Esophagus squamous epithelium (tissue), 4 donors: ENCODE measurements around the gene KLHL8.

Source experiments
- CTCF ChIP-seq, 6 experiments: fragments of 450-650 bp in 4 of 6; fragments of 200-600 bp in 2 of 6; sonication (generic) in 2 of 6; IDR thresholded peaks; one replicate each; pipeline ENCODE4 v1.5.1; 2016 to 2019; ENCODE audit warnings: antibody characterized with exemption in 6 of 6, mild to moderate bottlenecking in 4 of 6, moderate library complexity in 4 of 6
- POLR2A ChIP-seq, 4 donors: fragments of 450-650 bp; IDR thresholded peaks; one replicate each; pipeline ENCODE4 v1.6.1; 2017; ENCODE audit warnings: antibody characterized with exemption in 4 of 4, mild to moderate bottlenecking in 4 of 4, moderate library complexity in 3 of 4

DNA sequence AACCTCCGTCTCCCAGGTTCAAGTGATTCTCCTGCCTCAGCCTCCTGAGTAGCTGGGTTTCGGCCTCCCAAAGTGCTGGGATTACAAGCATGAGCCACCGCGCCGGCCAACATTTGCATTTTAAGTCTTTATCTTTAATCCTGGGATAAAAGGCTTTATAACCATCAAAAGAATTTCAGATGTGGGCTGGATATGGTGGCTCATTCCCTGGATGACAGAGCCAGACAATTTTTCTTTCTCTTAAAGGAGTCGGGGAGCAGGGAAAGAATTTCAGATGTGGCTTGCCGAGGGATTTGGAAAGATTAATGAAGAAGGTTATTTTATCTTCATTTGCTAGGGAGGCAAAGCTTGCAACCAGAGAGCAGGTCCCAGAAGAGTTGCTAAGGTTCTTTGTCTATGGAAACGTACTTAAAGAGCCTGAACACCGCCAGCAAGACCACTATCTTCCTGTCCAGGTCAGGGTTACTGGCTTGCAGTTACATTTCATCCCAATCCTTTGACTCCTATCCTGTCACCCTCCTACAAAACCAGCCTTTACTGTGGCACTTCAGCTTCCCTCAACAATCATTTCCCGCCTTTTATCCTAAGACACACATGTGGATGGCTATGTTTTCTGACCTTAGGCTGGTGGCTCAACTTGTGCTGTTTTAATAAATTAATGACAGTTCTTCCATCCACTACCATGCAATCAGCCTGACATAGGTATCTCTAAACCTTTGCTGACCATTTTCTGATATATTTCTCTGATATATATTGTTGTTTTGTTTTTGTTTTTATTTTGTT lies 3.9 kb upstream of the KLHL8 start:
- TF ChIP-seq CTCF (IDR thresholded peaks at IDR 0.05) = no peak
- no peak for TF ChIP-seq POLR2A (IDR thresholded peaks at IDR 0.05)
